Measurements from ENCODE around the gene STPG3. TPM values are rescaled to one million over a fixed set of nuclear protein-coding genes. Genes with fewer than 3 reads are reported as not detected.

STPG3 gene
- total and polyA plus RNA-seq, 2 of the 13 experiments (the other 11 are each of a cell fraction or from before 2014, with no cell fraction given): not detected

DNA sequence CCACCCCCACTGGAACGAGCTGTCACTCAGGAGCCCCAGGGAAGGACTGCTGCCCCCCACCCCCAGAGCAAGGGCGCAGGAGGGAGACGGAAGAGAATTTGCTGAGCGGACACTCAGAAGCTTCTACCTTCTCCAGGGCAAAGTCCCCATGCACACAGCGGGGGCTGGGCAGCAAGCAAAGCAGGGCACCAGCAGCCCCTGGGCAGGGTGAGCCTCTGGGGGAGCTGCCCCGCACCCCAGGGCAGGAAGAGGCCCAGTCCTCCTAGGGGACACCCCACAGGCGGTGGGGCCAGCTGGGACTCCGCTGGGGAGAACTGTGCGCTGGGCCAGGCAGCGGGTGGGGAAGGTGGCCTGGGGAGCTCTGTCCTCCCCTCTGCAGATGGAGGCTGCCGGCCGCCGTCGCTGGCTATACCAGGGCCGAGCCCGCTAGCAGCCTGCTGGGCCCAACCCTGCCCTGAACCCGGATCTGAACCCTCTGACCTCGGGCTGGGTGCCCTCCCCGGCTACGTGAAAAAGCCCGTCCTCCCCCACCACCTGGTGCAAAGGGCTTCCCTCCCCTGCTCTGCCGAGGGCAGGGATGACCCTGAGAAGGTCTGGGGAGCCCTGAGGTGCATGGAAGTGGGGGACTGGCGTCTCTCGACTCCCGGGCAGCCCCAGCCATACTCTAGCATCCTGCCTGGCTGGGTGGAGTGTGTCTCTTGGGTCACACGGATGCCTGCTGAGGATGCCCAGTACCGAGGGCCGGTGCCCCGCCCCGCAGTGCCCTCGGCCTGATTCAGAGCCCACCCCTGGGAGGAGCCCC, 21.0 kb upstream of the STPG3 start (continued):
- TF ChIP-seq, protein P1, sequence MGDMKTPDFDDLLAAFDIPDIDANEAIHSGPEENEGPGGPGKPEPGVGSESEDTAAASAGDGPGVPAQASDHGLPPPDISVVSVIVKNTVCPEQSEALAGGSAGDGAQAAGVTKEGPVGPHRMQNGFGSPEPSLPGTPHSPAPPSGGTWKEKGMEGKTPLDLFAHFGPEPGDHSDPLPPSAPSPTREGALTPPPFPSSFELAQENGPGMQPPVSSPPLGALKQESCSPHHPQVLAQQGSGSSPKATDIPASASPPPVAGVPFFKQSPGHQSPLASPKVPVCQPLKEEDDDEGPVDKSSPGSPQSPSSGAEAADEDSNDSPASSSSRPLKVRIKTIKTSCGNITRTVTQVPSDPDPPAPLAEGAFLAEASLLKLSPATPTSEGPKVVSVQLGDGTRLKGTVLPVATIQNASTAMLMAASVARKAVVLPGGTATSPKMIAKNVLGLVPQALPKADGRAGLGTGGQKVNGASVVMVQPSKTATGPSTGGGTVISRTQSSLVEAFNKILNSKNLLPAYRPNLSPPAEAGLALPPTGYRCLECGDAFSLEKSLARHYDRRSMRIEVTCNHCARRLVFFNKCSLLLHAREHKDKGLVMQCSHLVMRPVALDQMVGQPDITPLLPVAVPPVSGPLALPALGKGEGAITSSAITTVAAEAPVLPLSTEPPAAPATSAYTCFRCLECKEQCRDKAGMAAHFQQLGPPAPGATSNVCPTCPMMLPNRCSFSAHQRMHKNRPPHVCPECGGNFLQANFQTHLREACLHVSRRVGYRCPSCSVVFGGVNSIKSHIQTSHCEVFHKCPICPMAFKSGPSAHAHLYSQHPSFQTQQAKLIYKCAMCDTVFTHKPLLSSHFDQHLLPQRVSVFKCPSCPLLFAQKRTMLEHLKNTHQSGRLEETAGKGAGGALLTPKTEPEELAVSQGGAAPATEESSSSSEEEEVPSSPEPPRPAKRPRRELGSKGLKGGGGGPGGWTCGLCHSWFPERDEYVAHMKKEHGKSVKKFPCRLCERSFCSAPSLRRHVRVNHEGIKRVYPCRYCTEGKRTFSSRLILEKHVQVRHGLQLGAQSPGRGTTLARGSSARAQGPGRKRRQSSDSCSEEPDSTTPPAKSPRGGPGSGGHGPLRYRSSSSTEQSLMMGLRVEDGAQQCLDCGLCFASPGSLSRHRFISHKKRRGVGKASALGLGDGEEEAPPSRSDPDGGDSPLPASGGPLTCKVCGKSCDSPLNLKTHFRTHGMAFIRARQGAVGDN (CRISPR knock-in tag; IDR thresholded peaks at IDR 0.05): peak; percentile 92
- TF ChIP-seq, protein P2, sequence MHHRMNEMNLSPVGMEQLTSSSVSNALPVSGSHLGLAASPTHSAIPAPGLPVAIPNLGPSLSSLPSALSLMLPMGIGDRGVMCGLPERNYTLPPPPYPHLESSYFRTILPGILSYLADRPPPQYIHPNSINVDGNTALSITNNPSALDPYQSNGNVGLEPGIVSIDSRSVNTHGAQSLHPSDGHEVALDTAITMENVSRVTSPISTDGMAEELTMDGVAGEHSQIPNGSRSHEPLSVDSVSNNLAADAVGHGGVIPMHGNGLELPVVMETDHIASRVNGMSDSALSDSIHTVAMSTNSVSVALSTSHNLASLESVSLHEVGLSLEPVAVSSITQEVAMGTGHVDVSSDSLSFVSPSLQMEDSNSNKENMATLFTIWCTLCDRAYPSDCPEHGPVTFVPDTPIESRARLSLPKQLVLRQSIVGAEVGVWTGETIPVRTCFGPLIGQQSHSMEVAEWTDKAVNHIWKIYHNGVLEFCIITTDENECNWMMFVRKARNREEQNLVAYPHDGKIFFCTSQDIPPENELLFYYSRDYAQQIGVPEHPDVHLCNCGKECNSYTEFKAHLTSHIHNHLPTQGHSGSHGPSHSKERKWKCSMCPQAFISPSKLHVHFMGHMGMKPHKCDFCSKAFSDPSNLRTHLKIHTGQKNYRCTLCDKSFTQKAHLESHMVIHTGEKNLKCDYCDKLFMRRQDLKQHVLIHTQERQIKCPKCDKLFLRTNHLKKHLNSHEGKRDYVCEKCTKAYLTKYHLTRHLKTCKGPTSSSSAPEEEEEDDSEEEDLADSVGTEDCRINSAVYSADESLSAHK (CRISPR knock-in tag; IDR thresholded peaks at IDR 0.05; ENCODE audit: borderline replicate concordance): no peak
- TF ChIP-seq PAX8 (CRISPR knock-in tag; IDR thresholded peaks at IDR 0.05; ENCODE audit: borderline replicate concordance) (0 out of 2 replicates have a peak, but pooled peaks have one; percentile 21), NFYC (CRISPR knock-in tag; IDR thresholded peaks at IDR 0.05) (0 out of 2 replicates have a peak, but pooled peaks have one; percentile 12), NR3C1 (CRISPR knock-in tag; IDR thresholded peaks at IDR 0.05) (no peak), GATAD1 (CRISPR knock-in tag; IDR thresholded peaks at IDR 0.05) (peak; percentile 73), ZNF34 (CRISPR knock-in tag; IDR thresholded peaks at IDR 0.05; ENCODE audit: borderline replicate concordance) (peak; percentile 72; the same call in 1 of the 2 replicates), SNRNP70 (IDR thresholded peaks at IDR 0.05; ENCODE audit: low read depth, low read length) (no peak), ZNF225 (CRISPR knock-in tag; IDR thresholded peaks at IDR 0.05) (no peak), HNRNPL (IDR thresholded peaks at IDR 0.05; ENCODE audit: low read depth, low read length) (peak; percentile 98), THYN1 (CRISPR knock-in tag; IDR thresholded peaks at IDR 0.05; ENCODE audit: borderline replicate concordance, low read depth) (no peak), ARHGAP35 (CRISPR knock-in tag; IDR thresholded peaks at IDR 0.05; ENCODE audit: borderline replicate concordance) (0 out of 2 replicates have a peak, but pooled peaks have one; percentile 58), ZNF724P (CRISPR knock-in tag; IDR thresholded peaks at IDR 0.05; ENCODE audit: borderline replicate concordance) (no peak), MTA1 (CRISPR knock-in tag; IDR thresholded peaks at IDR 0.05; ENCODE audit: borderline replicate concordance) (peak; percentile 78; the same call in 1 of the 2 replicates), ZNF460 (CRISPR knock-in tag; IDR thresholded peaks at IDR 0.05; ENCODE audit: borderline replicate concordance) (peak; percentile 66; the same call in 1 of the 2 replicates)

Measured in HepG2 (cell line).